OCI-LY3 (cell line): ENCODE results near the gene SPRN.
"Not testable (repeated sequence)": the region's sequence is repeated elsewhere in the genome, so short reads cannot be mapped to it uniquely, and the experiment has no call there.

Source experiments
- H2AFZ ChIP-seq: fragments of 200-600, 300-600 bp; shearing (Covaris generic); 2 replicates; pipeline ENCODE4 v1.6.0; 2014; ENCODE audit warnings: antibody characterized with exemption, low read depth, low read length
- H3K27ac ChIP-seq: fragments of 200-600, 300-600 bp; sonication (generic); 2 replicates; pipeline ENCODE4 v1.5.1; 2014; ENCODE audit warnings: mild to moderate bottlenecking, low read length, moderate library complexity, mixed read lengths
- H3K27me3 ChIP-seq: fragments of 200-600, 300-600 bp; sonication (generic); 2 replicates; pipeline ENCODE4 v1.6.1; 2014; ENCODE audit warnings: low read depth, low read length, mixed read lengths
- H3K36me3 ChIP-seq: fragments of 200-600, 300-600 bp; sonication (generic); replicated peaks from 2 replicates; pipeline ENCODE3; 2014; ENCODE audit warnings: low read depth, low read length, mixed read lengths
- H3K4me1 ChIP-seq: fragments of 300-600, 200-600 bp; sonication (generic); 2 replicates; pipeline ENCODE4 v1.6.1; 2014; ENCODE audit warnings: low read length, mixed read lengths
- H3K4me2 ChIP-seq: fragments of 200-600, 300-600 bp; sonication (generic); 2 replicates; pipeline ENCODE4 v1.6.1; 2014; ENCODE audit warnings: low read length, mixed read lengths
- H3K4me3 ChIP-seq: fragments of 300-600, 200-600 bp; sonication (generic); 2 replicates; pipeline ENCODE4 v1.5.1; 2014; ENCODE audit warnings: antibody characterized with exemption, mild to moderate bottlenecking, low read length, moderate library complexity
- H3K79me2 ChIP-seq: fragments of 300-600, 200-600 bp; shearing (Covaris generic); 2 replicates; pipeline ENCODE4 v1.6.1; 2014; ENCODE audit warnings: mild to moderate bottlenecking, low read length, mixed read lengths
- H3K9ac ChIP-seq: fragments of 300-600, 200-600 bp; shearing (Covaris generic); 2 replicates; pipeline ENCODE4 v1.6.0; 2014; ENCODE audit warnings: mild to moderate bottlenecking, low read length, moderate library complexity
- H3K9me3 ChIP-seq: fragments of 200-600, 300-600 bp; shearing (Covaris generic); 2 replicates; pipeline ENCODE4 v1.6.1; 2014; ENCODE audit warnings: low read length, mixed read lengths; ENCODE audit not compliant: insufficient read depth
- H4K20me1 ChIP-seq: fragments of 200-600, 300-600 bp; sonication (generic); 2 replicates; pipeline ENCODE4 v1.6.1; 2016; ENCODE audit warnings: low read length, mixed read lengths; ENCODE audit not compliant: insufficient read depth
- CTCF ChIP-seq: fragments of 200-600, 300-600 bp; sonication (generic); IDR thresholded peaks from 2 replicates; pipeline ENCODE4 v1.5.1; 2014; ENCODE audit warnings: antibody characterized with exemption, low read length, low read depth
- EZH2phosphoT487 ChIP-seq: fragments of 200-600 bp; shearing (Covaris generic); IDR thresholded peaks from 2 replicates; pipeline ENCODE4 v1.6.1; 2018; ENCODE audit warnings: antibody characterized with exemption, mixed run types, low read depth

Gene SPRN

GRCh38 chr10:133420028-133420427, 4.4 kb downstream of the SPRN start:
- no peaks in the 10 kb centered on the region for H3K9me3 ChIP-seq
- TF ChIP-seq EZH2phosphoT487 (no peak), CTCF (no peak)
- no peak overlapping the region for H3K27ac ChIP-seq
- no peak overlapping the region for H3K4me3 ChIP-seq
- no peak overlapping the region for H2AFZ ChIP-seq
- no peaks in the 10 kb centered on the region for H4K20me1 ChIP-seq
- no peaks in the 10 kb centered on the region for H3K4me1 ChIP-seq
- no peak overlapping the region for H3K9ac ChIP-seq
- H3K4me2 ChIP-seq: no peak overlapping the region
- peaks cover 16% of the 10 kb centered on the region for H3K36me3 ChIP-seq
- H3K27me3 ChIP-seq: no peaks in the 10 kb centered on the region
- no peaks in the 10 kb centered on the region for H3K79me2 ChIP-seq

GRCh38 chr10:133419211-133419950, 5.0 kb downstream of the SPRN start:
- Histone ChIP-seq H4K20me1 (no peaks in the 10 kb centered on the region), H3K9me3 (no peaks in the 10 kb centered on the region), H3K4me1 (no peaks in the 10 kb centered on the region), H3K4me3 (no peak overlapping the region), H3K36me3 (peaks cover 16% of the 10 kb centered on the region), H3K27ac (no peak overlapping the region), H2AFZ (no peak overlapping the region), H3K27me3 (no peaks in the 10 kb centered on the region), H3K4me2 (no peak overlapping the region), H3K9ac (no peak overlapping the region), H3K79me2 (no peaks in the 10 kb centered on the region)
- TF ChIP-seq EZH2phosphoT487: no peak
- TF ChIP-seq CTCF: no peak

- no peak for TF ChIP-seq CTCF
- no peak for TF ChIP-seq EZH2phosphoT487
- no peak overlapping the region for H3K27ac ChIP-seq
Measured at GRCh38 chr10:133418289-133418993, 6.0 kb downstream of the SPRN start.

GRCh38 chr10:133415752-133416151, 8.7 kb downstream of the SPRN start:
- H3K9ac ChIP-seq: no peak overlapping the region
- peaks cover 12% of the 10 kb centered on the region; the same call in 1 of the 2 replicates for H3K9me3 ChIP-seq
- H2AFZ ChIP-seq: no peak overlapping the region
- H4K20me1 ChIP-seq: no peaks in the 10 kb centered on the region
- peaks cover 37% of the 10 kb centered on the region for H3K36me3 ChIP-seq
- no peaks in the 10 kb centered on the region for H3K4me1 ChIP-seq
- TF ChIP-seq CTCF: no peak
- no peak overlapping the region for H3K27ac ChIP-seq
- H3K4me2 ChIP-seq: no peak overlapping the region
- H3K79me2 ChIP-seq: no peaks in the 10 kb centered on the region
- H3K27me3 ChIP-seq: no peaks in the 10 kb centered on the region
- H3K4me3 ChIP-seq: no peak overlapping the region

More at GRCh38 chr10:133418289-133418993, 6.0 kb downstream of the SPRN start:
- H3K79me2 ChIP-seq: no peaks in the 10 kb centered on the region
- H3K4me2 ChIP-seq: no peak overlapping the region
- no peaks in the 10 kb centered on the region for H3K9me3 ChIP-seq
- H4K20me1 ChIP-seq: no peaks in the 10 kb centered on the region
- H3K27me3 ChIP-seq: no peaks in the 10 kb centered on the region
- H3K36me3 ChIP-seq: peaks cover 18% of the 10 kb centered on the region
- no peak overlapping the region for H3K9ac ChIP-seq
- H3K4me1 ChIP-seq: no peaks in the 10 kb centered on the region
- no peak overlapping the region for H2AFZ ChIP-seq
- H3K4me3 ChIP-seq: no peak overlapping the region

- not testable (repeated sequence) for H3K79me2 ChIP-seq, H3K4me3 ChIP-seq, H3K4me1 ChIP-seq, H3K27ac ChIP-seq, H3K4me2 ChIP-seq, H3K27me3 ChIP-seq, H4K20me1 ChIP-seq, H2AFZ ChIP-seq, H3K9ac ChIP-seq
- H3K9me3 ChIP-seq: peaks cover 12% of the 10 kb centered on the region; the same call in 1 of the 2 replicates
- H3K36me3 ChIP-seq: peaks cover 50% of the 10 kb centered on the region
Measured at GRCh38 chr10:133414401-133414800, 10.0 kb downstream of the SPRN start.
